IMR-90 (cell line): ENCODE results near the gene ZNF573.

Source experiments
- BHLHE40 ChIP-seq: fragments of 150-350 bp; IDR thresholded peaks from 2 replicates; pipeline ENCODE4 v1.6.1; 2016; ENCODE audit warnings: mild to moderate bottlenecking, low read depth, low read length
- CEBPB ChIP-seq: IDR thresholded peaks from 2 replicates; pipeline ENCODE4 v1.6.1; 2012; ENCODE audit warnings: low read depth, low read length, improper control_type of control experiment
- CTCF ChIP-seq: conservative IDR thresholded peaks from 2 replicates; pipeline ENCODE4 v1.5.1; 2012; ENCODE audit warnings: mild to moderate bottlenecking, low read depth, low read length, improper control_type of control experiment
- FOS ChIP-seq: fragments of 150-350 bp; IDR thresholded peaks from 2 replicates; pipeline ENCODE4 v1.6.1; 2016; ENCODE audit warnings: low read depth, low read length
- MAZ ChIP-seq: IDR thresholded peaks from 2 replicates; pipeline ENCODE4 v1.6.1; 2012; ENCODE audit warnings: low read depth, mild to moderate bottlenecking, low read length, improper control_type of control experiment, moderate library complexity, borderline replicate concordance
- MXI1 ChIP-seq: IDR thresholded peaks from 2 replicates; pipeline ENCODE4 v1.6.1; 2012; ENCODE audit warnings: low read depth, mild to moderate bottlenecking, low read length, moderate library complexity, borderline replicate concordance
- POLR2A ChIP-seq: IDR thresholded peaks from 2 replicates; pipeline ENCODE4 v1.6.1; 2012; ENCODE audit warnings: mild to moderate bottlenecking, low read depth, low read length
- RAD21 ChIP-seq: IDR thresholded peaks from 2 replicates; pipeline ENCODE4 v1.6.1; 2012; ENCODE audit warnings: low read length, improper control_type of control experiment
- RCOR1 ChIP-seq: IDR thresholded peaks from 2 replicates; pipeline ENCODE4 v1.6.1; 2012; ENCODE audit warnings: mild to moderate bottlenecking, low read length, improper control_type of control experiment; ENCODE audit not compliant: insufficient replicate concordance
- RFX5 ChIP-seq: IDR thresholded peaks from 2 replicates; pipeline ENCODE4 v1.8.0; 2012; ENCODE audit warnings: low read depth, mild to moderate bottlenecking, low read length, moderate library complexity

- TF ChIP-seq CTCF, result no peak
- no peak for TF ChIP-seq MXI1
- no peak for TF ChIP-seq POLR2A
- no peak for TF ChIP-seq RFX5
- no peak for TF ChIP-seq MAZ
- peak; percentile 69; the same call in 1 of the 2 replicates for TF ChIP-seq CEBPB
- TF ChIP-seq RAD21, result no peak
- no peak for TF ChIP-seq RCOR1
- no peak for TF ChIP-seq BHLHE40
- no peak for TF ChIP-seq FOS
Observed at GRCh38 chr19:37763488-37763887, 15.9 kb downstream of the ZNF573 start.
